HepG2 (cell line): Measurements from ENCODE around the gene XPO5. TPM values are rescaled to one million over a fixed set of nuclear protein-coding genes. Genes with fewer than 3 reads are reported as not detected.

Experiments
- AHDC1 ChIP-seq: sonication (generic); formaldehyde crosslinking; IDR thresholded peaks from 2 replicates; pipeline ENCODE4 v1.5.1; 2020; ENCODE audit warnings: mild to moderate bottlenecking, missing genetic modification reagents, borderline replicate concordance
- ATF7-NPFF ChIP-seq: sonication (generic); formaldehyde crosslinking; IDR thresholded peaks from 2 replicates; pipeline ENCODE4 v1.8.1; 2023; ENCODE audit warnings: mild to moderate bottlenecking, low read depth, missing genetic modification reagents, moderate library complexity
- MAFF ChIP-seq: IDR thresholded peaks from 2 replicates; pipeline ENCODE4 v1.6.1; 2011; ENCODE audit warnings: low read depth, low read length, improper control_type of control experiment
- SCMH1 ChIP-seq: sonication (generic); formaldehyde crosslinking; IDR thresholded peaks from 2 replicates; pipeline ENCODE4 v1.9.0; 2021; ENCODE audit warnings: missing genetic modification reagents, mild to moderate bottlenecking, borderline replicate concordance
- SNAI1 ChIP-seq: sonication (generic); formaldehyde crosslinking; IDR thresholded peaks from 2 replicates; pipeline ENCODE4 v1.5.0; 2020; ENCODE audit warnings: mild to moderate bottlenecking, missing genetic modification reagents, borderline replicate concordance
- TFDP2 ChIP-seq: sonication (generic); formaldehyde crosslinking; IDR thresholded peaks from 2 replicates; pipeline ENCODE4 v1.4.0; 2020; ENCODE audit warnings: missing genetic modification reagents
- U2AF2 ChIP-seq: fragments of 200-400 bp; formaldehyde crosslinking; IDR thresholded peaks from 2 replicates; pipeline ENCODE4 v1.6.1; 2017; ENCODE audit warnings: low read depth, mild to moderate bottlenecking, low read length
- ZNF143 ChIP-seq: sonication (generic); formaldehyde crosslinking; IDR thresholded peaks from 2 replicates; pipeline ENCODE4 v1.4.0; 2020; ENCODE audit warnings: missing genetic modification reagents
- ZNF543 ChIP-seq: sonication (generic); formaldehyde crosslinking; IDR thresholded peaks from 2 replicates; pipeline ENCODE4 v1.4.0; 2020; ENCODE audit warnings: mild to moderate bottlenecking, missing genetic modification reagents
- ZNF564 ChIP-seq: sonication (generic); formaldehyde crosslinking; IDR thresholded peaks from 2 replicates; pipeline ENCODE4 v1.8.1; 2023; ENCODE audit warnings: mild to moderate bottlenecking, missing genetic modification reagents
- ZNF629 ChIP-seq: sonication (generic); formaldehyde crosslinking; conservative IDR thresholded peaks from 2 replicates; pipeline ENCODE4 v1.5.0; 2020; ENCODE audit warnings: missing genetic modification reagents
- polyA plus RNA-seq, 8 experiments: library from polyadenylated mRNA; depleted of rRNA in 3 of 8; stranded (reverse) in 7 of 8; unstranded in 1 of 8; fragments of >200 nt; fragmentation: Illumina TruSeq in 4 of 8; extraction: Trizol in 4 of 8; gene quantifications; 2 replicates each; pipeline versions ENCODE4 v1.2.1 to v1.2.3, GENCODE V29; 2011 to 2016; ENCODE audit warnings: low read depth in 4 of 8, missing spikeins in 1 of 8, mixed read lengths in 1 of 8; ENCODE audit not compliant: insufficient read depth in 1 of 8
- total RNA-seq, 5 experiments: library from RNA; depleted of rRNA; stranded (reverse); fragments of >200 nt; fragmentation: Illumina TruSeq; extraction: Trizol; gene quantifications; 2 replicates each; pipeline ENCODE4 v1.2.3, GENCODE V29; 2016; ENCODE audit warnings: low read depth in 1 of 5
- TF ChIP-seq, protein P1 (sequence below): sonication (generic); formaldehyde crosslinking; IDR thresholded peaks from 2 replicates; pipeline ENCODE4 v1.9.0; 2021; ENCODE audit warnings: missing genetic modification reagents, mild to moderate bottlenecking, borderline replicate concordance
- TF ChIP-seq, protein P2 (sequence below): sonication (generic); formaldehyde crosslinking; IDR thresholded peaks from 2 replicates; pipeline ENCODE4 v1.8.1; 2022; ENCODE audit warnings: mild to moderate bottlenecking, missing genetic modification reagents

XPO5 gene
- total and polyA plus RNA-seq, 2 of the 13 experiments (the other 11 are each of a cell fraction or from before 2014, with no cell fraction given), result 52.2 to 68.0 TPM

- no peak for TF ChIP-seq AHDC1 (CRISPR knock-in tag)
- TF ChIP-seq ZNF543, result no peak
- TF ChIP-seq ATF7-NPFF, result peak; percentile 58; the same call in 1 of the 2 replicates
- TF ChIP-seq, protein P1, sequence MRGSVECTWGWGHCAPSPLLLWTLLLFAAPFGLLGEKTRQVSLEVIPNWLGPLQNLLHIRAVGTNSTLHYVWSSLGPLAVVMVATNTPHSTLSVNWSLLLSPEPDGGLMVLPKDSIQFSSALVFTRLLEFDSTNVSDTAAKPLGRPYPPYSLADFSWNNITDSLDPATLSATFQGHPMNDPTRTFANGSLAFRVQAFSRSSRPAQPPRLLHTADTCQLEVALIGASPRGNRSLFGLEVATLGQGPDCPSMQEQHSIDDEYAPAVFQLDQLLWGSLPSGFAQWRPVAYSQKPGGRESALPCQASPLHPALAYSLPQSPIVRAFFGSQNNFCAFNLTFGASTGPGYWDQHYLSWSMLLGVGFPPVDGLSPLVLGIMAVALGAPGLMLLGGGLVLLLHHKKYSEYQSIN, result no peak
- no peak for TF ChIP-seq SCMH1
- 0 out of 2 replicates have a peak, but pooled peaks have one; percentile 74 for TF ChIP-seq U2AF2
- TF ChIP-seq TFDP2, result 0 out of 2 replicates have a peak, but pooled peaks have one; percentile 17
- TF ChIP-seq ZNF564 (CRISPR knock-in tag), result peak; percentile 79; the same call in 1 of the 2 replicates
- TF ChIP-seq ZNF629 (CRISPR knock-in tag), result no peak
- TF ChIP-seq, protein P2, sequence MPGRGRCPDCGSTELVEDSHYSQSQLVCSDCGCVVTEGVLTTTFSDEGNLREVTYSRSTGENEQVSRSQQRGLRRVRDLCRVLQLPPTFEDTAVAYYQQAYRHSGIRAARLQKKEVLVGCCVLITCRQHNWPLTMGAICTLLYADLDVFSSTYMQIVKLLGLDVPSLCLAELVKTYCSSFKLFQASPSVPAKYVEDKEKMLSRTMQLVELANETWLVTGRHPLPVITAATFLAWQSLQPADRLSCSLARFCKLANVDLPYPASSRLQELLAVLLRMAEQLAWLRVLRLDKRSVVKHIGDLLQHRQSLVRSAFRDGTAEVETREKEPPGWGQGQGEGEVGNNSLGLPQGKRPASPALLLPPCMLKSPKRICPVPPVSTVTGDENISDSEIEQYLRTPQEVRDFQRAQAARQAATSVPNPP, result 0 out of 2 replicates have a peak, but pooled peaks have one; percentile 45
- TF ChIP-seq SNAI1 (CRISPR knock-in tag), result no peak
- no peak for TF ChIP-seq ZNF143 (CRISPR knock-in tag)
- no peak for TF ChIP-seq MAFF
Measured at GRCh38 chr6:43509984-43510826, 65.6 kb downstream of the XPO5 start, which contains the start of gene LRRC73 (continued).
